HG03039 (cell line): ENCODE results near the gene USF1.
A peak's percentile ranks its signal among the peaks of the same experiment; 100 is the strongest.
"Not testable (repeated sequence)": the region's sequence is repeated elsewhere in the genome, so short reads cannot be mapped to it uniquely, and the experiment has no call there.

Source experiments
- ATAC-seq: cut with Tn5 transposase; IDR thresholded peaks from one replicate; pipeline ENCODE4 v1.9.1; 2021; ENCODE audit warnings: mild to moderate bottlenecking, moderate library complexity; ENCODE audit not compliant: unreplicated experiment

The USF1 gene

GRCh38 chr1:161048949-161049722 lies 3.4 kb upstream of the USF1 start:
- no peak for ATAC-seq

GRCh38 chr1:161047436-161048420 lies 2.0 kb upstream of the USF1 start:
- ATAC-seq, result no peak

GRCh38 chr1:161046605-161047228 lies 940 bp upstream of the USF1 start:
- no peak for ATAC-seq

DNA sequence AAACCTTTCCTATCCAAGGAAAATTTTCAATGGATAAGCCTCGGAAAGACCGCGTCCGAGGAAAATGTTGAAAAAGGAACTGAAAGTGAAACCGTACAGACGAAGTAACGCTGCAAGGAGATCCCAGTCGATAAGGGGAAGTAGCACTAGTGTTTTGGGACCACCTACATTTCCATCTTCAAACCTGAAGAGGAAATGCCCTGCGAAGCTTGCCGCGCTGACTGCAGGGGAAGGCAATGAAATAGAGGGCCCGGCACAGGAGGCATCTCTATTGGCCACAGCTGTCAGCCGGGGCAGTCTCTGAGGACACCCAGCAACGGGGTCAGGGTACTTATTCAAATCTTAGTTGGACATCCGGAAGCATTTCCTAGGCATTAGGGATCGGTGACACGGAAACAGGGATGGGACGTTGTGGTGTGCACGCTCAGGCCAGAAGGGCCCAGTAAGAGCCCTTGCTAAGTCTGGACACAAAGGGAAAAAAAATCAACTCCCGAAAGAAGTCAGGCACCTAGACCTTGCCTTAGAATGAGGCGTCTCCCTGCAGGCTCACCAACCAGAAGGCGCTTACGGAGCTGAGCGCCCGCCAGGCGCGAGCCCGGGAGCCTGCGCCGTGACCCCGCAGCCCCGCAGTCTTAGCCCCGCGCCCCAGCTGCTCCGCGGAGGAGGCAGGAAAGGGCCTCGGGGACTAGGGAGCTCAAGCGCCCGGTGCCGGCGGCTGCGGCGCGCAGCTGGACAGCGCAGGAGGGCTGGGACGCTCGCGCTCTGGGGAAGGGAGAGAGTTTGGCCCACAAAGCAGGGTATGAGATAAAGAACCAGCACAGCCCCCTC lies 655 bp downstream of the USF1 start:
- no peak for ATAC-seq

DNA sequence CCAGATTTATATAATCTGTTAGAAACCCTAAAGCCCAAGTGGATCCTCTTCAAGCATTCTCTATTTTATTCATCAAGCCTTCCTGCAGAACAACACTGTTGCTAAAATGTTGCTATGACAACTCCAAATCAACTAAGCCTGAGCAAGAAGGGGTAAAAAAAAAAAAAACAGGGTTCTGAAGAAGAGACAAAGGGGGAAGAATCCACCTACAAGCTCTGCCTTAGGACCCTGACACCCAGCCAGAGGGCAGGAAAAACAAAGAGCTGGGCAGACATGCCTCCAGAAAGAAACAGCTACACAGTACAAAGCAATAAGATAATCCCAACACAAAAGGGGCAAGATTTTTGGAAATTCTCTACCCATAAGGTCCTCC lies 1.3 kb downstream of the USF1 start:
- ATAC-seq, result no peak

GRCh38 chr1:161039546-161039945 lies 6.2 kb downstream of the USF1 start:
- no peak for ATAC-seq

GRCh38 chr1:161039154-161039545 lies 6.6 kb downstream of the USF1 start:
- no peak for ATAC-seq

- peak; percentile 62 for ATAC-seq
Observed at GRCh38 chr1:161038523-161039153, 7.1 kb downstream of the USF1 start, which contains the start of gene TSTD1. Gene TSTD1, minus strand, starts transcription at chr1:161038964. Its CDS starts 75 bp downstream, at chr1:161038889.

- no peak for ATAC-seq
Observed at GRCh38 chr1:161037661-161038522, 7.9 kb downstream of the USF1 start.

DNA sequence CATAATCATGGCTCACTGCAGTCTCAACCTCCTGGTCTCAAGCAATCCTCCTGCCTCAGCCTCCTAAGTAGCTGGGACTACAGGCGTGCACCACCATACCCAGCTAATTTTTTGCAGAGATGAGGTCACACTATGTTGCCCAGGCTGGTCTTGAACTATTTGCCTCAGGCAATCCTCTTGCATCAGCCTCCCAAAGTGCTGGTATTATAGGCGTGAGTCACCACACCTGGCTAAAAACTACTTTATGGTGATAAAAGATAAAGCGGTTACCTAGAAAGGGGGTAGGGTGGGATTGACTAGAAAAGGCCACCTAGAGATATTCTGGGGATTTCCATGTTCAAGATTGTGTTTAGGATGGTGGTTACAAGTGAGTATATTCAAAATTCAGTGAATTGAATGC lies 12.0 kb downstream of the USF1 start:
- ATAC-seq, result no peak

GRCh38 chr1:161032409-161032808 lies 13.4 kb downstream of the USF1 start:
- ATAC-seq, result no peak

GRCh38 chr1:161031874-161032273 lies 13.9 kb downstream of the USF1 start:
- ATAC-seq, result no peak

- ATAC-seq, result not testable (repeated sequence)
Observed at GRCh38 chr1:161029466-161029865, 16.3 kb downstream of the USF1 start.

GRCh38 chr1:161026954-161027353 lies 18.8 kb downstream of the USF1 start:
- not testable (repeated sequence) for ATAC-seq

DNA sequence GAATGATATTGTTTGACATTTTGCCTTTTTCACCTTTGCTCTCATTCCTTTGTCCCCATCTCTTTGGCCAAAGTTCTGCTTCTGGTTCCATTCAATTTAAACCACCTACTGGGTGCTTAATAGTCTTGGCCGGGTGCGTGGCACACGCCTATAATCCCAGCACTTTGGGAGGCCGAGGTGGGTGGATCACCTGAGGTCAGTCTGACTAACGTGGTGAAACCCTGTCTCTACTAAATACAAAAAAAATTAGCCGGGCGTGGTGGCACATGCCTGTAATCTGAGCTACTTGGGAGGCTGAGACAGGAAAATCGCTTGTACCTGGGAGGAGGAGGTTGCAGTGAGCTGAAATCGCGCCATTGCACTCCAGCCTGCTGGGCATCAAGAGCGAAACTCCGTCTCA lies 23.3 kb downstream of the USF1 start:
- ATAC-seq, result not testable (repeated sequence)

DNA sequence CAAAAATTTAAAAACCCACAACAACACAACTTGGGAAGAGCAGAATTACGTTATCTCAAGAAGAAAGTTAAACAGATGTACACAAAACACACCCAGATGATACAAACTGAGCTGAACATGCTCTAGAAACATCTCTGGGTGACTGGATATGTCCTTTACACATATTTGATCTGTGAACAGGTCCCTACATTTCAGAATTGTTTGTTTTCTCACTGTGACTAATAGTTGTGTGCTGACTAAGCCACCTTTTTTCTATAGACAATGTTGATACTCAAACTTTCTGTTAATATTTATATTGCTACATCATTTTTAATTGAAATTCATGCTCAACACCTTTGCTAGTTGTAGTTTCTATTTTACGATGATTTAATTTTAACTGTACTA lies 23.8 kb downstream of the USF1 start:
- ATAC-seq, result no peak

GRCh38 chr1:161021165-161021969 lies 24.4 kb downstream of the USF1 start:
- peak; percentile 80 for ATAC-seq

DNA sequence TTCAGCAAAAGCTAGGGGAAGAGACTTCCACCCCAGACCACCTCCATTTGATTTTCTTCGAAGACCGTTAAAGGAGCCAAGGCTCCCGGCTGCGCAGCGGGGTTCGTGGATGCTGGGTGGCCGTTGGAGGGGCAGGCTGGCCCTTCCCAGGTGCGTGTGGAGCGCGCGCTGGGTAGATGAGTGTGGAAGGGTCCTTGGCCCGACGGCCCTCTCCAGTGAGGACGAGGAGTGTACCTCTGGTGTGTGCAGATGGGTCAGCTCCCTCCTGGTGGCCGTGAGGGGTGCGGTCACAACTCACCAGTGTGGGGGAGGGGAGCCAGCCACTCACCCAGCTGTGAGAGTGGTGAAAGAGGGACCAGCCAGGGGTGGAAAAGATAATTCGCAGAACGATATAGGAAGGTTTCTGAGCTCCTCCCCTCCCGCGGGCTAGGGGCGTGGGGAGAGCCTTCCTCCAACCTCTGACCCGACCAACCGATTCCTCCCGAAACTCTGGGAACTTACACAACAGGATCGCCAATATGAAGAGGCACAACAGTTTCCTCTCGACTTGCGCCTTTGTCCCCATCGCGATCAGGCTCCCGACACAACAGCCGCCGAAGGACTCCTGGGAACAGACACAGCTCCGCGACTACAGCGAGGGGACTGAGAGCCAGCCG lies 25.1 kb downstream of the USF1 start, which contains the start of gene F11R:
Gene F11R, minus strand, starts transcription at position 644 of the 656 bp plus-strand sequence. Its CDS starts 79 bp downstream, at position 565.
- peak; percentile 25 for ATAC-seq
